HG03060 (cell line): ENCODE data around the gene HMGA1.

ENCODE experiments used
- ATAC-seq: cut with Tn5 transposase; IDR thresholded peaks from one replicate; pipeline ENCODE4 v1.9.1; 2021; ENCODE audit warnings: low read depth, moderate number of reproducible peaks; ENCODE audit not compliant: unreplicated experiment

Gene HMGA1

GRCh38 chr6:34236443-34237315 is at the start of gene HMGA1:
TSS of gene HMGA1 (plus strand) at chr6:34236873. CDS start at chr6:34240781, 3,908 bp downstream.
- ATAC-seq: peak; percentile 42

- no peak for ATAC-seq
Measured at GRCh38 chr6:34189806-34190503, 46.7 kb upstream of the HMGA1 start.

GRCh38 chr6:34190504-34191122 is 46.1 kb upstream of the HMGA1 start:
- no peak for ATAC-seq

GRCh38 chr6:34194772-34195171 is 41.9 kb upstream of the HMGA1 start:
- ATAC-seq: no peak

GRCh38 chr6:34195726-34196115 is 41.0 kb upstream of the HMGA1 start:
- ATAC-seq: no peak

GRCh38 chr6:34196116-34196832 is 40.4 kb upstream of the HMGA1 start:
- no peak for ATAC-seq

GRCh38 chr6:34196833-34197195 is 39.9 kb upstream of the HMGA1 start:
- ATAC-seq: no peak

- no peak for ATAC-seq
Measured at GRCh38 chr6:34200340-34200971, 36.2 kb upstream of the HMGA1 start.

- ATAC-seq: no peak
Measured at GRCh38 chr6:34201455-34202107, 35.1 kb upstream of the HMGA1 start.

- no peak for ATAC-seq
Measured at GRCh38 chr6:34202329-34203201, 34.1 kb upstream of the HMGA1 start.

- ATAC-seq: no peak
Measured at GRCh38 chr6:34204693-34205092, 32.0 kb upstream of the HMGA1 start.

- ATAC-seq: no peak
Measured at GRCh38 chr6:34205466-34205865, 31.2 kb upstream of the HMGA1 start.

GRCh38 chr6:34205916-34206315 is 30.8 kb upstream of the HMGA1 start:
- ATAC-seq: no peak

GRCh38 chr6:34206726-34207125 is 29.9 kb upstream of the HMGA1 start:
- ATAC-seq: no peak

- ATAC-seq: no peak
Measured at GRCh38 chr6:34207695-34208443, 28.8 kb upstream of the HMGA1 start.

- no peak for ATAC-seq
Measured at GRCh38 chr6:34213772-34214171, 22.9 kb upstream of the HMGA1 start.

GRCh38 chr6:34218691-34219090 is 18.0 kb upstream of the HMGA1 start:
- ATAC-seq: no peak

- no peak for ATAC-seq
Measured at GRCh38 chr6:34223381-34223955, 13.2 kb upstream of the HMGA1 start.
